ENCODE results near the gene DESI2.
A peak's percentile ranks its signal among the peaks of the same experiment; 100 is the strongest.

DESI2 gene

DNA sequence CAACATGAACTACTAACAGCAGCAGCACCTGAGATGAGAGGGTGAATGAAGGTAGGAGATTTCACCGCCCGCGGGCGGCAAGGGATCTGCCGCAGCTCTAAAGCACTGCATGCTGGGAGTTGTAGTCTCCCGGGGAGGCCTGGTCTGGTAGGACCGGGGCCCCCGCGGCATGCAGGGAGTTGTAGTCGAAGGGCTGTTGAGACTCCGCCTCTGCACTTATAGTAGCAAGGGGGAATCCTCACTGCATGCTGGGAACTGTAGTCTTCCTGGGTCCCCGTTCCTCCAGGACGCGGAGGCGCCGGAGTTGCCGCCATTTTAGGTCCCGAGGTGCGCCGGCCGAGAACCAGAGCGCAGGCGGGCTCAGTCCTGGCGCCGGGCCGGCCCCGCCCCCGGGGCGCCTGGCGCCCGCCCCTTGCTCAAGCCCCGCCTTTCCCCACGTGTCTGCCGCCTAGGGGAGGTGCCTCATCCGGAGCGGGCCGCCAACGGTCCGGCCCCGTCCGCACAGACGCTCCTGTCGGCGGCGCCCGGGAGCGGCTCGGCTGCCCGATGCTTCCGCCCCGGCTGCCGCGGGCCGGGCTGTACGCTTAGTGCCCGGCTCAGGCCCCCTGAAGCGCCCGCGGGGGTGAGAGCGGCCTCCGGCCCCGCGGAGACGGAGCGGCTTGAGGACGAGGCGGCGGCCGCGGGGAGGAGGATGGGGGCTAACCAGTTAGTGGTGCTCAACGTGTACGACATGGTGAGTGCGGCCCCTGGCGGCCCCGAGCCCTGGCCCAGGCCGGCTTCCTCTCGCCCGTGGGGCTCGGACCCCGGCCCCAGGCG lies at the start of gene DESI2:
DESI2 (plus strand) TSS at position 504 of the 816 bp plus-strand sequence; CDS start at position 692, 188 bp downstream.
- DNase-seq, result peak; percentile 100

GRCh38 chr1:244603498-244603897 lies 49.4 kb upstream of the DESI2 start:
- peak; percentile 41 for DNase-seq

GRCh38 chr1:244605835-244606370 lies 47.0 kb upstream of the DESI2 start:
- DNase-seq, result no peak

GRCh38 chr1:244614113-244614836 lies 38.7 kb upstream of the DESI2 start:
- DNase-seq, result no peak

DNA sequence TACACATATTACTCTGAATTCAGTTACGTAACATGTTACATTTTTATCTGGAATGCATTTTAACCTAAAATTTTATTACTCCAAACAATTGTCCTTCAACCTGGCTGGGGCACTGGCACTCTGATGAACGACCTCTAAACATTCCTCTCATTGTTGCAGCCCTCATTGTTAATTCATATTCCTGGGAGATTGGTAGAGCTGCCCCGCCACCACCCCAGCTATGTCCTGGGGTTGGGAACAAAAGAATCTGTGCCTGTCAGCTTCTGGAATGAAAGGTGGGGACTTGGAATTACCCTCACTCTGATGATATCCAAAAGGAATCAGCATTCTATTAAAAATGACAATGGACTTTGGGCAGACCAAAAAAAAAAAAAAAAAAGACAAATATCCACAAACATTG lies 38.0 kb upstream of the DESI2 start:
- DNase-seq, result no peak

- no peak for DNase-seq
Observed at GRCh38 chr1:244615301-244615700, 37.6 kb upstream of the DESI2 start.

DNA sequence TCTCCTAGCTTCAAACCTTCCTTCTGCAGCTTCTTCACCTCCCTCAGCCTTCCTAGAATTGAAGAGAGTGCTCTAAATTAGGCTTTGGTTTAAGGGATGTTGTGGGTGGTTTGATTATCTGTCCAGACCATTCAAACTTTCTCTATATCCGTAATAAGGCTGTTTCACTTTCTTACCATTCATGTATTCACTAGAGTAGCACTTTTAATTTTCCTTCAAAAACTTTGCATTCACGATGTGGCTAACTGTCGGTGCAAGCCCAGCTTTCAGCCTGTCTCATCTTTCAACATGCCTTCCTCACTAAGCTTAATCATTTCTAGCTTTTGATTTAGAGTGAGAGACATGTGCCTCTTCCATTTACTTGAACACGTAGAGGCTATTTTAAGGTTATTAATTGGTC lies 26.2 kb upstream of the DESI2 start:
- DNase-seq, result no peak

- no peak for DNase-seq
Observed at GRCh38 chr1:244628789-244629188, 24.1 kb upstream of the DESI2 start.

DNA sequence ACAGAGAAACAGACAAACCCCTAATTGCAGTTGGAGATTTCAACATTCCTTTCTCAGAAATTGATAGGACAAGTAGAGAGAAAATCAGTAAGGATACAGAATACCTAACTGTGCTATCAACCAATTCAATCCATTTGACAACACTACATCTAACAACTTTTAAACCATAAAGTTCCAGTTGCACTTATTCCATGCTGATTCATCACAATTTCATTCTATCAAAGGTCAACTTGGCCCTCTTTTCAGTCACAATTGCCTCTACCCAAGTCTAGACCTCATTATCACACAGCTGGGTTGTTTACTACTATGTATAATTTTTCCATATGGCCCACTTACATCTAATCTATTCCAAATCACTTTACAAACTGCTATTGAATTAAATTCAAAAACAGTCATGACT lies 19.8 kb upstream of the DESI2 start:
- DNase-seq, result no peak

- no peak for DNase-seq
Observed at GRCh38 chr1:244634546-244634945, 18.4 kb upstream of the DESI2 start.

- DNase-seq, result no peak
Observed at GRCh38 chr1:244636488-244637259, 16.3 kb upstream of the DESI2 start.

GRCh38 chr1:244639561-244639960 lies 13.4 kb upstream of the DESI2 start:
- DNase-seq, result no peak

DNA sequence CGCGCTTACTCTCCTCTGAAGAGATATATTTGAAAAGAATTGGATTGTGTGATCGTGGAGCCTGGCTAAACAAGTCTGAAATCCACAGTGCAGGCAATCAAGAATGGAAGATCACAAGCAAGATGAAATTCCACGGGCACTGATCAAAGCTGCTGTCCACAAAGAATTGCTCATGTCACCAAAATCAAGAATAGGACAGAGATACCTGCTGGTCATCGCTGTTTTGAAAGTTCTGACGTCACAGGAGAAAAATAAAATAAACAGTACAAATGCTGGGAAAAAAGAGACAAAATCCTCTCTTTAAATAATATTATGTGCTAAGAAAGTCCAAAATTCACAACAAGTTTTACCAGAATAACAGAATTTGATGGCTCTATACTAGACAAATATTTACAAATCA lies 12.0 kb upstream of the DESI2 start:
- no peak for DNase-seq

DNA sequence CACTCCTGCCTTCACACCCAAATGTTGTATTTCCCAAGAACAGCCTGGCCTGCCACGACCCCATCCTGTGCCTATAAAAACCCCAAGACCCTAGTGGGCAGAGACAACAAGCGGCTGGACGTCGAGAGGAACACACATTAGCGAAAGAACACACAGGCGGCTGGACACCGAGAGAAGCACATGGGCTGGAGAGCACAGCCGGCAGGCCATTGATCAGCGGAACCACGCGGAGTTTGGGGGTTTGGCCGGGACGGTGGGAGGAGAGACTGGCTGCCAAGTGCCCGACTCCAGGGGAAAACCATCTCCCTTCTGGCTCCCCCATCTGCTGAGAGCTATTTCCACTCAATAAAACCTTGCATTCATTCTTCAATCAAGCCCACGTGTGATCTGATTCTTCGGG lies 10.4 kb upstream of the DESI2 start:
- DNase-seq, result no peak

DNA sequence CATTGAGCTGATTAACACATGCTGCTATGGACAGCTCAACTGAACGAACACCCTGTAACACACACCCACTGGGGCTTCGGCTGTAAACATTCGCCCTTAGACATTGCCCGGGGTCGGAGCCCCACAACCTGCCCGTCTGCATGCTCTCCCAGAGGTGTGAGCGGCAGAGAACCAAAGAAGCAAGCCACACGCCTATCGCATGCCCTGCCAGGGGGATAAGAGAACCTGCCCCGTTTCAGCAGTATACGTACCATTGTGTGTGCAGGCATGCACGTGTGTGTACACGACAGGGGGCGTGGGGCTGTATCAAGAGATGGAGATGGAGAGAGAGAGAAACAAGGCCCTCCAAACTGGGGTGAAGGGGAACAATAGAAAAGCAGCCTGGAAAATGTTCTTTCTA lies 9.9 kb upstream of the DESI2 start:
- DNase-seq, result no peak

GRCh38 chr1:244645414-244645813 lies 7.5 kb upstream of the DESI2 start:
- DNase-seq, result no peak

DNA sequence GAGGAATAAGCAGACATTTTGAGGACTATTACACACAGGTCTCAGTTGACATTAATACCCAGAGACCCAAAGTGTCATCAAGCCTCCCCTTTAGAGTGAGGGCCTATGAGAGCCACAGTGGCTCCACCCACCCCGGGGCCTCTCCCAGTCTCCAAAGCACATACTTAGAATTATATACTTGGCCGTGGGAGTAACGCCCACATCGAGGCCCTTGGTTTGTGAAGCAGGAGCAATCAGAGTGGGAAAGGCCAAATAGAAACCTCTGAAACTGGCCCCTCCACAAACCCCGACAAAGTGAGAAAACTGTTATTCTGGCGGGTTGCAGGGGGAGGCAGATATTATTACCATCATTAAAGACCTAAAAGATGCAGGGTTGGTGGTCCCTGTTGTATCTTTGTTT lies 7.0 kb upstream of the DESI2 start:
- DNase-seq, result no peak

- no peak for DNase-seq
Observed at GRCh38 chr1:244647819-244648218, 5.1 kb upstream of the DESI2 start.

DNA sequence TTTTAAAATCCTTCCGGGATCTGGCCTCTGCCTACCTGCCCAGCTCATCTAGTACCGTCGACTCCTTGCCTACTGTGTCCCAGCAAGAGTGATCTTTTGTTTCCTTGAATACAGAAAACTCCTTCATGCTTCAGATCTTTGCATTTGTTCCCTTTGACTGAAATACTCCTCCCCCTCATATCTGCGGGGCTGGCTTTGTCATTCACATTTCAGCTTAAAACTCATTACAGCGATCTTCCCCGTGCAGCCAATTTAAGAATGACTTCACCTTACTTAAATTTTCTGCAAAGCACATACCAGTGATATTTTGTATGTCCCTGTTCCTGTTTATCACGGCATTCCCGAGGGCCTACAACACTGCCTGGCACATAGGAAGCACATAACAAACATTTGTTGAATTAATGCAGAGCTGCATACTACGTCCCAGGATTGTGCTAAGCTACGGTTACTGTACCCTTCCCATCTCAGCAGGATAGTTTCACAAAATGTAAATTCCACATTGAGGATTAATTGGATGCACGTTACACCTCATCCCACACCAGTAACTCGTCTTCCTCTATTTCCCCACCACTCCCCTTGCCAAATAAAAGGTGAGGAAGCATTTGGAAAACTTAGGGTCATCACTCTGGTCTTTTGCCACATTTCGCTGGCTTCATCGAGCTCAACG lies 837 bp upstream of the DESI2 start:
- peak; percentile 41 for DNase-seq

- no peak for DNase-seq
Observed at GRCh38 chr1:244653439-244654107, 647 bp downstream of the DESI2 start.

GRCh38 chr1:244654108-244655038 lies 1.4 kb downstream of the DESI2 start:
- DNase-seq, result no peak

All from fibroblast of upper back skin (primary cell).